ENCODE measurements around the gene CAMK1D.

GRCh38 chr10:12455318-12455717 lies 106.0 kb downstream of the CAMK1D start:
- no peak for TF ChIP-seq TSHZ1 (tag by site-specific recombination; IDR thresholded peaks at IDR 0.05; ENCODE audit: borderline replicate concordance)
- no peak for TF ChIP-seq SCRT2 (tag by site-specific recombination; IDR thresholded peaks at IDR 0.05)
- no peak for TF ChIP-seq ATF2 (tag by site-specific recombination; IDR thresholded peaks at IDR 0.05; ENCODE audit: low read depth)
- no peak for TF ChIP-seq ZNF701 (tag by site-specific recombination; IDR thresholded peaks at IDR 0.05)
- no peak for TF ChIP-seq CTCF (tag by site-specific recombination; IDR thresholded peaks at IDR 0.05)
- no peak for TF ChIP-seq PBX3 (CRISPR knock-in tag; IDR thresholded peaks at IDR 0.05)
- no peak for TF ChIP-seq ZNF664 (tag by site-specific recombination; IDR thresholded peaks at IDR 0.05)
- TF ChIP-seq ZNF133 (tag by site-specific recombination; IDR thresholded peaks at IDR 0.05), result no peak
- no peak for TF ChIP-seq ZBTB7A (tag by site-specific recombination; IDR thresholded peaks at IDR 0.05; ENCODE audit: low read depth)
- TF ChIP-seq ZNF580 (tag by site-specific recombination; IDR thresholded peaks at IDR 0.05), result no peak

All from HEK293 (cell line).